SK-N-SH treated with all-trans-retinoic acid at 6 μM for 48 hours (cell line): Measurements from ENCODE around the gene MBNL2.

Source experiments
- ATAC-seq: fragments of 200-7000 bp; cut with Tn5 transposase; 3 replicates; pipeline ENCODE4 v1.9.1; 2020; ENCODE audit warnings: mild to moderate bottlenecking, moderate library complexity
- ARNTL ChIP-seq: fragments of 450-650 bp; formaldehyde crosslinking; IDR thresholded peaks from 2 replicates; pipeline ENCODE4 v1.5.0; 2020; ENCODE audit warnings: low read depth, mild to moderate bottlenecking, moderate library complexity, borderline replicate concordance
- BACH2 ChIP-seq: fragments of 250-450 bp; sonication (Bioruptor Pico); IDR thresholded peaks from 2 replicates; pipeline ENCODE4 v1.9.0; 2021; ENCODE audit warnings: mild to moderate bottlenecking, borderline replicate concordance
- CREB5 ChIP-seq: fragments of 250-450 bp; sonication (Bioruptor Pico); IDR thresholded peaks from 2 replicates; pipeline ENCODE4 v1.5.1; 2020; ENCODE audit warnings: low read depth, mild to moderate bottlenecking, moderate library complexity
- CSDC2 ChIP-seq: fragments of 250-450 bp; sonication (Bioruptor Pico); IDR thresholded peaks from 2 replicates; pipeline ENCODE4 v1.5.0; 2020; ENCODE audit warnings: mild to moderate bottlenecking, moderate library complexity
- CSRNP3 ChIP-seq: fragments of 250-450 bp; sonication (Bioruptor Pico); IDR thresholded peaks from 2 replicates; pipeline ENCODE4 v1.5.1; 2021; ENCODE audit warnings: mild to moderate bottlenecking, moderate library complexity
- ESRRG ChIP-seq: fragments of 250-450 bp; sonication (Bioruptor Pico); IDR thresholded peaks from 2 replicates; pipeline ENCODE4 v1.6.1; 2021; ENCODE audit warnings: mild to moderate bottlenecking
- GLIS3 ChIP-seq: fragments of 250-450 bp; sonication (Bioruptor Pico); IDR thresholded peaks from 2 replicates; pipeline ENCODE4 v1.5.0; 2020; ENCODE audit warnings: mild to moderate bottlenecking, moderate library complexity
- ISL1 ChIP-seq: fragments of 250-450 bp; sonication (Bioruptor Pico); IDR thresholded peaks from 2 replicates; pipeline ENCODE4 v2.1.2; 2022; ENCODE audit warnings: mild to moderate bottlenecking, moderate library complexity
- OSR1 ChIP-seq: fragments of 250-450 bp; sonication (Bioruptor Pico); IDR thresholded peaks from 2 replicates; pipeline ENCODE4 v1.8.0; 2022; ENCODE audit warnings: moderate library complexity, mild to moderate bottlenecking, inconsistent platforms
- PATZ1 ChIP-seq: fragments of 250-450 bp; sonication (Bioruptor Pico); IDR thresholded peaks from 2 replicates; pipeline ENCODE4 v1.8.0; 2020; ENCODE audit warnings: mild to moderate bottlenecking, moderate library complexity, borderline replicate concordance
- POU6F1 ChIP-seq: fragments of 250-450 bp; sonication (Bioruptor Pico); IDR thresholded peaks from 2 replicates; pipeline ENCODE4 v1.8.0; 2021; ENCODE audit warnings: low read depth, mild to moderate bottlenecking, moderate library complexity, borderline replicate concordance
- RARB ChIP-seq: fragments of 250-450 bp; sonication (Bioruptor Pico); IDR thresholded peaks from 2 replicates; pipeline ENCODE4 v1.8.0; 2021; ENCODE audit warnings: mild to moderate bottlenecking, moderate library complexity
- SNAI2 ChIP-seq: fragments of 250-450 bp; sonication (Bioruptor Pico); IDR thresholded peaks from 2 replicates; pipeline ENCODE4 v1.5.0; 2020; ENCODE audit warnings: mild to moderate bottlenecking, moderate library complexity
- TOX ChIP-seq: fragments of 250-450 bp; sonication (Bioruptor Pico); IDR thresholded peaks from 2 replicates; pipeline ENCODE4 v1.8.0; 2021; ENCODE audit warnings: mild to moderate bottlenecking, moderate library complexity, borderline replicate concordance
- TSHZ2 ChIP-seq: fragments of 250-450 bp; sonication (Bioruptor Pico); IDR thresholded peaks from 2 replicates; pipeline ENCODE4 v1.5.0; 2020; ENCODE audit warnings: mild to moderate bottlenecking, moderate library complexity
- ZC3H10 ChIP-seq: fragments of 250-450 bp; sonication (Bioruptor Pico); IDR thresholded peaks from 2 replicates; pipeline ENCODE4 v1.5.1; 2021; ENCODE audit warnings: mild to moderate bottlenecking, moderate library complexity
- ZNF565 ChIP-seq: fragments of 450-650 bp; formaldehyde crosslinking; conservative IDR thresholded peaks from 2 replicates; pipeline ENCODE4 v1.5.0; 2020; ENCODE audit warnings: low read depth, mild to moderate bottlenecking, moderate library complexity
- ZNF70 ChIP-seq: fragments of 450-650 bp; formaldehyde crosslinking; IDR thresholded peaks from 2 replicates; pipeline ENCODE4 v1.5.0; 2020; ENCODE audit warnings: mild to moderate bottlenecking, moderate library complexity
- ZNF8 ChIP-seq: fragments of 450-650 bp; formaldehyde crosslinking; IDR thresholded peaks from 2 replicates; pipeline ENCODE4 v1.5.0; 2020; ENCODE audit warnings: mild to moderate bottlenecking, moderate library complexity

Gene MBNL2

GRCh38 chr13:97397267-97397666, 175.1 kb downstream of the MBNL2 start:
- no peak for ATAC-seq
- TF ChIP-seq ZNF70 (no peak), TOX (CRISPR knock-in tag) (no peak), RARB (no peak), PATZ1 (CRISPR knock-in tag) (no peak), OSR1 (CRISPR knock-in tag) (no peak), TSHZ2 (CRISPR knock-in tag) (no peak), ZC3H10 (CRISPR knock-in tag) (no peak), CSRNP3 (CRISPR knock-in tag) (no peak), CSDC2 (CRISPR knock-in tag) (no peak), ESRRG (CRISPR knock-in tag) (no peak), POU6F1 (CRISPR knock-in tag) (no peak), ZNF8 (no peak), ZNF565 (CRISPR knock-in tag) (no peak), CREB5 (CRISPR knock-in tag) (no peak), GLIS3 (CRISPR knock-in tag) (no peak), ISL1 (CRISPR knock-in tag) (no peak), BACH2 (CRISPR knock-in tag) (no peak)

- TF ChIP-seq ARNTL (no peak), RARB (no peak), CSRNP3 (CRISPR knock-in tag) (no peak), GLIS3 (CRISPR knock-in tag) (no peak), TOX (CRISPR knock-in tag) (no peak), OSR1 (CRISPR knock-in tag) (no peak), SNAI2 (CRISPR knock-in tag) (no peak), ZNF565 (CRISPR knock-in tag) (no peak), CSDC2 (CRISPR knock-in tag) (no peak), ISL1 (CRISPR knock-in tag) (no peak), CREB5 (CRISPR knock-in tag) (no peak), BACH2 (CRISPR knock-in tag) (no peak), ZC3H10 (CRISPR knock-in tag) (no peak), PATZ1 (CRISPR knock-in tag) (no peak), TSHZ2 (CRISPR knock-in tag) (no peak)
- TF ChIP-seq, all 23 proteins: peak for 0
- ATAC-seq, result no peak
These were observed 179.3 kb downstream of the MBNL2 start for GRCh38 chr13:97401421-97401820.
